Fibroblast of villous mesenchyme (primary cell): ENCODE data around the gene CYP3A5. TPM values are rescaled to one million over a fixed set of nuclear protein-coding genes. Genes with fewer than 3 reads are reported as not detected.

Experiments
- DNase-seq: peaks from one replicate; pipeline ENCODE4 v3.0.0-alpha.2; 2010; ENCODE audit warnings: low read depth
- H3K4me3 ChIP-seq: 2 replicates; pipeline ENCODE4 v1.5.1; 2011; ENCODE audit warnings: low read depth, mild to moderate bottlenecking, low read length
- CTCF ChIP-seq: IDR thresholded peaks from 2 replicates; pipeline ENCODE4 v1.5.1; 2012; ENCODE audit warnings: low read depth, mild to moderate bottlenecking, low read length; ENCODE audit not compliant: insufficient read depth
- small RNA-seq: library from RNA; depleted of rRNA; stranded (forward); fragments of <200 nt; gene quantifications from one replicate; pipeline ENCODE3, GENCODE V24; 2012
- total RNA-seq: library from RNA; depleted of rRNA; stranded (reverse); fragments of >200 nt; gene quantifications from 2 replicates; pipeline ENCODE4 v1.2.3, GENCODE V29; 2012

Gene CYP3A5
- total RNA-seq, 1 donor: 0.43 TPM

- no peak for DNase-seq
- H3K4me3 ChIP-seq: no peak overlapping the region
- no peak for TF ChIP-seq CTCF
These were observed 80.0 kb downstream of the CYP3A5 start for GRCh38 chr7:99599836-99600235.

Small RNAs within 50 kb of the gene (small RNA-seq; reads per million reads assigned to genes)
- gene CYP3A51P (not detected), gene CYP3A7-CYP3A51P (not detected)

Other genes with a start within 250 kb of the CYP3A5 start
- gene PTCD1, start 241.2 kb downstream of the CYP3A5 start, total RNA-seq: 7.7 and 8.2 TPM in 2 replicates
- 33.8 and 38.4 TPM in 2 replicates for gene CPSF4, start 241.1 kb downstream of the CYP3A5 start, total RNA-seq
- 190 and 573 TPM in 2 replicates for gene ATP5MF, start 213.8 kb downstream of the CYP3A5 start, total RNA-seq
- gene ZNF789, start 207.1 kb downstream of the CYP3A5 start, total RNA-seq: 9.3 and 11.7 TPM in 2 replicates
- gene ZNF394, start 179.7 kb downstream of the CYP3A5 start, total RNA-seq: 22.5 and 30.2 TPM in 2 replicates
- gene ZKSCAN5, start 175.3 kb downstream of the CYP3A5 start, total RNA-seq: 11.6 and 17.7 TPM in 2 replicates
- gene FAM200A, start 127.9 kb downstream of the CYP3A5 start, total RNA-seq: 5.5 and 9.5 TPM in 2 replicates
- 75.7 and 88.5 TPM in 2 replicates for gene ZNF655, start 121.4 kb downstream of the CYP3A5 start, total RNA-seq
- gene TMEM225B, start 81.7 kb downstream of the CYP3A5 start, total RNA-seq: 0.43 and 1.6 TPM in 2 replicates
- 11.9 and 13.4 TPM in 2 replicates for gene ZSCAN25, start 63.0 kb downstream of the CYP3A5 start, total RNA-seq
- gene CYP3A7, start 55.2 kb upstream of the CYP3A5 start, total RNA-seq: not detected in 2 replicates
- gene CYP3A4, start 104.2 kb upstream of the CYP3A5 start, total RNA-seq: not detected in 2 replicates
- not detected in 2 replicates for gene CYP3A43, start 148.0 kb upstream of the CYP3A5 start, total RNA-seq
- 0.32 TPM in 1 of 2 replicates, not detected in the other for gene OR2AE1, start 197.0 kb upstream of the CYP3A5 start, total RNA-seq
- 17.7 and 27.2 TPM in 2 replicates for gene TRIM4, start 239.5 kb upstream of the CYP3A5 start, total RNA-seq
- not detected in 2 replicates for gene GJC3, start 249.6 kb upstream of the CYP3A5 start, total RNA-seq